Putamen (tissue), 1 donor: ENCODE data around the gene TIAM2.

Experiments
- DNase-seq: peaks from one replicate; pipeline ENCODE4 v3.0.0-alpha.2; 2016; ENCODE audit warnings: low spot score

TIAM2 gene

GRCh38 chr6:155130161-155130853 lies 135.2 kb downstream of the TIAM2 start:
- DNase-seq = no peak

DNA sequence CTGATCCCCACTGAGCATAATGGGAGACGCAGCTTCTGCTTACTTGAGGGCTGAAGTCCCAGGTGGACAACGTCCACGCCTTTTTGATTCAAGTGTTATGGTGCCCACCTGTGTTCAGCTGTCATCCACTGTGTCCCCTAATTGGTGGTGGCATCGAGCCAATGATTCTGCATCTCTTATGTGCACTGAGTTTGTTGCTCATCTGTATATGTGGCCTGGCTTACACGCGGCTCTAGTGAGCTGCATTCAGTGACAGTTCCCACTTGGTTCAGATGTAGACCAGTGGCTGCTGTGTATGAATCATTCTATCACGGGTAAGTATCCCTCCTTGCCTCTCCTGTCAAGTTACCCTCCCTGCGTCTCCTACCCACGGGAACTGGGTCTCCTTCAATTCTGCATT lies 137.5 kb downstream of the TIAM2 start:
- DNase-seq = no peak

DNA sequence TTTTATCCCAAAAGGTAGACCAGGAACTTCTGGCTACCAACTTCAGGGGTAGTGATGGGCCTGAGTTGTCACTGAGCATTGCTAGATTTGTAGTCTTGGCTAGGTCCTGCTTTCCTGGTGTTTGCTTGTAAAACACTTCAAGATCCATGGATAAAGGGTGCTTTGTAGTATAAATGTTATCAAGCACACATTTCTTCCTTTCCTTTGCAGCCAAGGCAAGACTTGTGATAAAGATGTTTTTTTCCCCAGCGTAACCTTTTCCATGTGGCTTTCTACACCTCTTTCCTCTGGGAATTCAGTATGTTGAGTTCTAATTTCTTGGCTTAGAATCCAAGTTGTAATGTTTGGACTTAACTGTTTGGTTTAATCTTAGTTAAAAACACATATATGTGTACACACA lies 145.9 kb downstream of the TIAM2 start:
- DNase-seq = no peak

DNA sequence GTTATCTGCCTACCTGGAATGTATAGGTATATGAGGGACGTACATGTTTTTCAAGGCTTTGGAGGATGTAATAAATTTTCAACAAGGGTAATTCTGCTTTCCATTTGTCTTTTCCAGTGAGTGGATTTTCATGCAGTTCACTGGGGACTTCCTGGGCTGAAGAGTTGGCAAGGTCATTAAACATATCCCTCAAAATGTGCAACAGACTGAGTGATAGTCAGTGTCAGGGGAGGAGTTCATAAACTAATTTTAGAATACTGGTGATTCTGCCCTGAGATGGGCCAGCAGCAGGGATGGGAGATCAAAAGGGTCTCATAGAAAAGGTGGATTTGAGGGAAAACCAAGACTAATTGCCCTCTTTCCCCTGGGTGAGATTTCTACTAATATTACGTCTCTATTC lies 146.4 kb downstream of the TIAM2 start:
- DNase-seq = no peak

- no peak for DNase-seq
Measured at GRCh38 chr6:155142168-155143028, 147.3 kb downstream of the TIAM2 start.

- no peak for DNase-seq
Measured at GRCh38 chr6:155143029-155143577, 148.0 kb downstream of the TIAM2 start.

- DNase-seq = no peak
Measured at GRCh38 chr6:155143578-155144106, 148.5 kb downstream of the TIAM2 start.

GRCh38 chr6:155146205-155146604 lies 151.1 kb downstream of the TIAM2 start:
- no peak for DNase-seq

DNA sequence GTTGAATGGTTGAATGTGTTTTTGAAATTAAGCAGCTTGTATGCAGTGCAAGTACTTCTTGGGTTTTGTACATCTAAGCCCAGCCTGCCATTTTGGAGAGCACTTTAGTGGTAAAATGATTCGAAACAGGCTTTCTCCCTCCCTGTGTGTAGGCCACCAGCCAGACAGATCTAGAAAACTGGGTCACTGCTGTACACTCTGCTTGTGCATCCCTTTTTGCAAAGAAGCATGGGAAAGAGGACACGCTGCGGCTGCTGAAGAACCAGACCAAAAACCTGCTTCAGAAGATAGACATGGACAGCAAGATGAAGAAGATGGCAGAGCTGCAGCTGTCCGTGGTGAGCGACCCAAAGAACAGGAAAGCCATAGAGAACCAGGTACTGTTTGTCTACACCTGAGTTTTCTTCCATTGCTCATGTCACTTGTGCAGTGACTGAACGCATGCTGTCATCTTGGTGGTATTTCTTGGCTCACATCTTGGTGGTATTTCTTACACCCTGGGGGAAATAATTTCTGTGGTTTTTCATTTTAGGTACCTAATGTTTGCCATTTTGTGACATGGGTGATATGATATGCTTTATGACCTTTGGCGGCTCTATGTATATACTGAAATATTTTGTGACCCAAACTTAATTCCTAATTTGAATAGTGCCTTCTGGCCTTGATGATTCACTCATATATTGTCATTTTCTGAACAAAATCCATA lies 153.0 kb downstream of the TIAM2 start:
- DNase-seq = no peak

DNA sequence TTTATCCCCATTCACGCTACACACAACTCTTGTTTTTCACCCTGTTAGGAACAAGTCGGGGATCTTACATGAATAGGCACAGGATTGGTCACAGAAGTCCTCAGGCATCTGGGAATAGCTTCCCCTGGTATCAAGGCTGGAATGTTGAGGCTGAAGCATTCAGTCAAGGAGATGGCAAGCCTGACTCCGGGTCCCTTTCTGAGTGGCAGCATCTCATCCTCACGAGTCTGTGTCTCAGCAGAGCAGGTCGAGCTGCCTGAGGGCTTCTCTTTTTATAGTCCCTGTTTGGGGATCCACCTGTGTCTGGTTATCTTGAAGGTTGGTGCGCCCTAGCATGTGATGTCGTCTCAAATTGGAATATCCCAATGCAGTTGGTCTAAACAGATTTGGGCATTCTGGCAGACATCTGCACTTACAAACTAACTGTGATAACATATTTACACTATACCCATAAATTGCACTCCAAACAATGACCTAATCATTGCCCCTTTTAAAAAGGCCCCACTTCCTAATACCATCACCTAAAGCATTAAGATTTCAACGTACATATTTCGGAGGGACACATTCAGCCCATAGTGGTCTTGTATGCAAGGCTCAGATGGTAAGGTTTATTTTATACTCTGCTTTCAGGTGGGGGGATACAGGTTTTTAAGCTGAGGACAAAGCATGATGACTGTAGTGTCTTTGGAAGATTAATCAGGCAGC lies 156.0 kb downstream of the TIAM2 start:
- DNase-seq = no peak

- DNase-seq = no peak
Measured at GRCh38 chr6:155152211-155153076, 157.3 kb downstream of the TIAM2 start.

DNA sequence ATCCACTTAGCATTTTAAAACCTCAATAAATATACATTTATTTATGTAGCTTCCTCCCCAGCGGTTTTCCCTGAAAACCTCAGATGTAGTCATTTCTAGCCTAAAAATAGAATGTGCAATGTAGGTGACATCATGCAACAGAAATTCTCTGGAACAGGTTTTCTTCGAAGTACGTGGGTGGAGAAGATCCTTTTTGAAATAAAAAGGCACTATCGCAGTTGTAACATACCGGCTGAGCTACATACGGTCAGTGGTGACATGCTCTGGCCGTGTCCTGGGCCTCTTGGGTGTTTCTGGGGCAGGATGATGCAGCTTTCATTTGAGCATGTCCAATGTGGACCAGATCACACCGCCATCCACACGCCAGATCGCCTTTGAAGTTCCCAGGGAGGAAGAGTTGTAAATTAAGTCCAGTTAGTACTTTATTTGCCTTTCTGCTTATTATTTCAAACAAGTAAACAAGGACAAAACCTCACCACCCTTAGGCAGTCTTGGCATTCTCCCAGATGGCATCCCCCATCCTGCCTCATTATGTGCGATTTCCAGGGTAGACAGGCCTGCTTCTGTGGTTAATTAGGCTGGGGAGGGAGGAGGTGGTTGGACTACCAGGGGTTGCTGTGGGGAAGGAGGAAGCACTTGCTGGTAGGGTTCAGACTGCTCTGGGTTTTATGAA lies 159.2 kb downstream of the TIAM2 start:
- peak; percentile 20 for DNase-seq

DNA sequence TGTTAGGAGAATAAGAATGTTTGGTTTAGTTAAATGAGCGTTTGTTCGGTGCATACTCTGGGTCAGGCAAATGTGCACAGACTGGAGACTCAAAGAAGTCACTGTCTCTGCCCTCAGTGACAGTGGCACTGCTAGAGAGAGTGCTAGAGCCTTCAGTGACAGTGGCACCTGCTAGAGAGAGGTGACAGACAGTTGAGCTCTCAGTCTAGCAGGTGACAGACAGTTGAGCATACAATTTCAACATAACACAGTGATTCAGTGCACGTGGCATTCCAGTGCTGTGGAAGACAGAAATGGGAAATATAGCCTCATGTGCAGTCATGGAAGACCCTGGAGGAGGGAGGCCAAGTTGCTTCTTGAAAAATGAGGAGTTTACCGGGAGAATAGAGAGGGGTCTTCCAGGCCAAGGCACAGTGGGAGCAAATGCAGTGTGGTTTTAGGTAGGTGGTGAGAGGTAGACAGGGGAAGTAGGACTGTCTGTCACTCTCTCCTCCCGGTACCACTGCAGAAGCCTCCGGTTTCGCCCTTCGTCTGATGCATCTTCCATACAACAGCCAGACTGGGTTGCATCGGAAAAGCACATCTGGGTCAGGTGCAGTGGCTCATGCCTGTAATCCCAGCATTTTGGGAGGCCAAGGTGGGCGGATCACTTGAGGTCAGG lies 160.8 kb downstream of the TIAM2 start:
- DNase-seq = no peak

- DNase-seq = no peak
Measured at GRCh38 chr6:155157101-155157500, 162.0 kb downstream of the TIAM2 start.

DNA sequence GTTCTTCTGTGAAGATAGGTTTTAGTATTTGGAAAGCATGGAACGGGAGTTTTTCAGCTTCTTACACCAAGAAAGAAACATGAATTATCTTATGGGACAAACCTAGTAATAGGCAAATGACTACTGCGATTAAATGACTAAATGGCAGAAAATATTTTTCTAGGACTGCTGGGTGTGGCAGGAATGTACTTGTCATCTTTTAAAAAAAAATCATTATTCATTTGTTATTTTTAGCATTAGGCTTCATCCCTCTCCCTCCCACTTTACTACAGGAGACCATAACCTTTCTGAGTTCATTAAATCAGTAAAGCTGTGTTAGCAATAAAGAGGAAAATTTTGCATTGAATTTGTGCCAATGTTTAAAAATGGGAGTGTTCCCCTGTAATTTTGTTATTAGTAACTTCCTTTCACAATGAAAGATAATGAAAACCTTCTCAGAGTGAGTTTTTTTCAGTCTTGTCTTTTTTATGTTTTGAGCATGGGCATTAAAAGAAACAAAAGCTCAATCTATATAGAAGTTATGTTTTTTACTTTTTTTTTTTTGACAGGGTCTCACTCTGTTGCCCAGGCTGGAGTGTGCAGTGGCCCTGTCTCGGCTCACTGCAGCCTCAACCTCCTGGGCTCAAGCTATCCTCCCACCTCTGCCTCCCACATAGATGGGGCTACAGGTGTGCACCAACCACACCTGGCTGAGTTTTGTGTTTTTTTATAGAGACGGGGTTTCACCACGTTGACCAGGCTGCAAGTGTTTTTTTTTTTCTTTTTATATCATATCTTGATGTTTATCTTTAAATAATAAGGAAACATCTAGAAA lies 163.1 kb downstream of the TIAM2 start:
- DNase-seq = no peak

GRCh38 chr6:155162682-155163081 lies 167.6 kb downstream of the TIAM2 start:
- DNase-seq = no peak

DNA sequence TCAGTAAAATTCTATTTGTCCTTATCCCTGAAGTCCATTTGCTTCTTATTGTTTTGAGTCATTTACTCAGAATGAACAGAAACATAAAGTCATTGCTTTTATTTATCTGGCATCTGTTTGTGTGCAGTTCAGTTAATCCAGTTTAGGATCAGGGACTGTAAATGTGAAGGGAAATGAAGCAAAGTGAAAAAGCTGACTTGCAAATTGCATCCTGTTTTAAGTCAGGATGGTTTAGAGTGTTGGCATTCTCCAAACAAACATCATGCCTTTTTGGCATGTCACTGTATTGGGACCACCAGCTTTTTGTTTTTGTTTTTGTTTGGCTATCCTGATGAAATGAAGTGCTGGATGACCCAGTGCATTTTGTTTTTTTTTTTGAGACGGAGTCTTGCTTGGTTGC lies 168.5 kb downstream of the TIAM2 start:
- DNase-seq = no peak

GRCh38 chr6:155165029-155165710 lies 170.1 kb downstream of the TIAM2 start:
- DNase-seq = no peak
